ENCODE results near the gene METTL2B. TPM values are rescaled to one million over a fixed set of nuclear protein-coding genes. Genes with fewer than 3 reads are reported as not detected.
"Not testable (repeated sequence)": the region's sequence is repeated elsewhere in the genome, so short reads cannot be mapped to it uniquely, and the experiment has no call there.

METTL2B gene
- total RNA-seq, 2 experiments from 2014 or later: 31.3 to 38.3 TPM

DNA sequence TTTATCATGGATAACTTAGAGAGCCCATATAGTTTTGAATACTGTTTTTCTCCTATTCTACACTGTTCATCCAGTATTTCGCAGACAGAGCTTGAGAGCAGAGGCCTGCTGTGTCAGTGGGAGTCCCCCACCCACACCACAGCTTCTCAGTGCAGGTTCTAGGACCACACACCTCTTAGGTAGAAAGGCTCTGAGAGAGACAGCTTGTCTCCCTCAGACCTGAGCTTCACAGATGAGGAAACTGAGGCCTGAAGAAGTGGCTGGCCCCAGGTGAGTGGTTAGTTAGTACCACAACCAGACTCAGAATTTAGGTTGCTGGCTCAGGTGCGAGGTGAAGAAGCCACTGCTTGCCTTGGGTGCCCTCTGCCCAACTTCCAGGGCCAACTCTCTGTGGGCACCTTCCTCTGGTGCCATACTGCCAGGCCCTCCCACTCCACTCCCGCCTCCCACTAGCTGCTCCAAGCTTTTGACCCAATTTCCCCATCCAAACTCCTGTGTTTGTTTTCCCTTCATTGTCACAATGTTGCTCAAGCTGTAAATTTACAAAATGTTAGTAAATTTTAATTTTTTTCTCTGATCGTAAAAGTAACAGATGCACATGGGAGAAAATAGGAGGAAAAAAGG lies 28.5 kb upstream of the METTL2B start:
- Mint-ChIP-seq H3K36me3 (no peaks in the 10 kb centered on the region), H3K4me3 (no peak overlapping the region), H3K27me3 (peaks cover 27% of the 10 kb centered on the region), H3K27ac (no peak overlapping the region), H3K9me3 (ENCODE audit: low read depth) (no peaks in the 10 kb centered on the region), H3K4me1 (peaks cover 16% of the 10 kb centered on the region)
- DNase-seq (no peak), ATAC-seq (no peak)
- CTCF ChIA-PET: interaction anchor here (1.6 to 3.6 kb wide), 4 partner anchors 8 to 22 kb away, joined by 6 to 26 read pairs (median 8); no protein-coding TSS in a partner anchor

DNA sequence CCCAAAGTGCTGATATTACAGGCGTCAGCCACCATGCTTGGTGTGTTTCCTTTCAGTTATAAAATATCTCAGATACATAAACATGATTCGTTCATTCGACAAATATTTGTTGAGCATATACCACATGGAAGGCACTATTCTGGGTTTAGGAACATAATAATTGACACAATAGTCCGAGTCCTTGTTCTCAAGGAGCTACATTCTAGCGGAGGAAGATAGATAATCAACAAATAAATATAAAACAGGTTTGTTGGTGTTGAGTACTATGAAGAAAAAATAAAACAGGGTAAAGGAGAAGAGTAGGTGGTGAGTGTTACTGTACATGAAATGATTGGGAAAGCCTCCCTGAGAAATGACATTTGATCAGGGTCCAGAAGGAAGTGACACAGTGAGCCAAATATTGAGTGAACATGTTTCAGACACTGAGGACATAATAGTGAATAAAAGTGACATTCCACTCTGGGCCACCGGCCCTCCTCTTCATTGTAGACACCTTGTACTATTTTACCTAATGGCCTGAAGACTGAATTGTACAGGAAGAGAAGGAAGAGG lies 27.7 kb upstream of the METTL2B start:
- CTCF ChIA-PET: interaction anchor here (1.6 to 3.6 kb wide), 4 partner anchors 9 to 22 kb away, joined by 6 to 26 read pairs (median 8); no protein-coding TSS in a partner anchor
- DNase-seq (no peak), ATAC-seq (no peak)
- H3K4me3 Mint-ChIP-seq: no peak overlapping the region
- no peak overlapping the region for H3K27ac Mint-ChIP-seq
- peaks cover 16% of the 10 kb centered on the region for H3K4me1 Mint-ChIP-seq
- H3K36me3 Mint-ChIP-seq: no peaks in the 10 kb centered on the region
- H3K9me3 Mint-ChIP-seq (ENCODE audit: low read depth): no peaks in the 10 kb centered on the region
- peaks cover 29% of the 10 kb centered on the region for H3K27me3 Mint-ChIP-seq

DNA sequence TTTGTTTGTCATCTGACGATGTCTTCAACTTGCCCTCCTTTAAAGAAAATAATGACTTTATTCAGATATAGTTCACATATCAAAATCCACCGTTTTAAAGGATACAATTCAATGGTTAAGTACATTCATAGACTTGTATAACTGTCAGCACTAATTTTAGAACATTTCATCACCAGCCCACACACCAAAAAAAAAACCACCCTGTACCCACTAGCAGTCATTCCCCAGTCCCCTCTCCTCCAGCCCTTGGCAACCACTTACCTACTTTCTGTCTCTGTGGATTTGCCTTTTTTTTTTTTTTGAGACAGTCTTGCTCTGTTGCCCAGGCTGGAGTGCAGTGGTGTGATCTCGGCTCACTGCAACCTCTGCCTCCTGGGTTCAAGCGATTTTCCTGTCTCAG lies 26.1 kb upstream of the METTL2B start:
- DNase-seq: no peak
- no peaks in the 10 kb centered on the region for H3K9me3 Mint-ChIP-seq (ENCODE audit: low read depth)
- H3K27me3 Mint-ChIP-seq: peaks cover 32% of the 10 kb centered on the region
- peaks cover 22% of the 10 kb centered on the region for H3K4me1 Mint-ChIP-seq
- ATAC-seq: no peak
- no peak overlapping the region for H3K27ac Mint-ChIP-seq
- no peaks in the 10 kb centered on the region for H3K36me3 Mint-ChIP-seq
- H3K4me3 Mint-ChIP-seq: no peak overlapping the region
- CTCF ChIA-PET: interaction anchor here (3.6 kb wide), 1 partner anchor 24 kb away, joined by 26 read pairs; no protein-coding TSS in a partner anchor

DNA sequence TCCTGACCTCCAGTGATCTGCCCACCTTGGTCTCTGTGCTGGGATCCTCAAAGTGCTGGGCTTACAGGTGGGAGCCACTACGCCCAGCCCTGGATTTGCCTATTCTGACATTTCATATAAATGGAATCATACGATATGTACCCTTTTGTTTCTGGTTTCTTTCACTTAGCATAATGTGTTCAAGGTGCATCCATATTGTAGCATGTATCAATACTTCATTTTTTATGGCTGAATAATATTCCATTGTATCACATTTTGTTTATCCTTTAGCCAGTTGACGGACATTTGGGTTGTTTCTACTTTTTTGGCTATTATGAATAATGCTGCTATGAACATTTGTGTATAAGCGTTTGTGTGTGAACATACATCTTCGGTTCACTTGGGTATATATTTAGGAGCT lies 25.6 kb upstream of the METTL2B start:
- H3K27me3 Mint-ChIP-seq: peaks cover 32% of the 10 kb centered on the region
- CTCF ChIA-PET: interaction anchor here (0.6 to 7.7 kb wide), 2 partner anchors 9 to 24 kb away, joined by 3 to 95 read pairs; no protein-coding TSS in a partner anchor
- H3K4me1 Mint-ChIP-seq: peaks cover 23% of the 10 kb centered on the region
- ATAC-seq (no peak), DNase-seq (no peak)
- H3K27ac Mint-ChIP-seq: no peak overlapping the region
- H3K9me3 Mint-ChIP-seq (ENCODE audit: low read depth): no peaks in the 10 kb centered on the region
- no peak overlapping the region for H3K4me3 Mint-ChIP-seq
- no peaks in the 10 kb centered on the region for H3K36me3 Mint-ChIP-seq

DNA sequence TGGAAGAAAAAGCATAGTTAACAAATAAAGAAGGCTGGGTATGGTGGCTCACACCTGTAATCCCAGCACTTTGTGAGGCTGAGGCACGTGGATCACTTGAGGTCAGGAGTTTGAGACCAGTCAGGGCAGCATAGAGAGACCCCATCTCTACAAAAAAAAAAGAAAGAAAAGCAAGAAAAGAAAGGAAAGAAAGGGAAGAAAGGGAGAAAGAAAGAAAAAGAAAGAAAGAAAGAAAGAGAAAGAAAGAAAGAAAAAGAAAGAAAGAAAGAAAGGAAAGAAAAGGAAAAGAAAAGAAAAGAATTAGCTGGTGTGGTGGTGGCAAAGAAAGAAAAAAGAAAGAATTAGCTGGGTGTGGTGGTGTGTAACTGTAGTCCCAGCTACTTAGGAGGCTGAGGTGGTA lies 24.0 kb upstream of the METTL2B start:
- CTCF ChIA-PET: interaction anchor here (0.6 to 7.7 kb wide), 3 partner anchors 9 to 430 kb away, joined by 3 to 95 read pairs (median 5); no protein-coding TSS in a partner anchor
- no peak overlapping the region for H3K27ac Mint-ChIP-seq

DNA sequence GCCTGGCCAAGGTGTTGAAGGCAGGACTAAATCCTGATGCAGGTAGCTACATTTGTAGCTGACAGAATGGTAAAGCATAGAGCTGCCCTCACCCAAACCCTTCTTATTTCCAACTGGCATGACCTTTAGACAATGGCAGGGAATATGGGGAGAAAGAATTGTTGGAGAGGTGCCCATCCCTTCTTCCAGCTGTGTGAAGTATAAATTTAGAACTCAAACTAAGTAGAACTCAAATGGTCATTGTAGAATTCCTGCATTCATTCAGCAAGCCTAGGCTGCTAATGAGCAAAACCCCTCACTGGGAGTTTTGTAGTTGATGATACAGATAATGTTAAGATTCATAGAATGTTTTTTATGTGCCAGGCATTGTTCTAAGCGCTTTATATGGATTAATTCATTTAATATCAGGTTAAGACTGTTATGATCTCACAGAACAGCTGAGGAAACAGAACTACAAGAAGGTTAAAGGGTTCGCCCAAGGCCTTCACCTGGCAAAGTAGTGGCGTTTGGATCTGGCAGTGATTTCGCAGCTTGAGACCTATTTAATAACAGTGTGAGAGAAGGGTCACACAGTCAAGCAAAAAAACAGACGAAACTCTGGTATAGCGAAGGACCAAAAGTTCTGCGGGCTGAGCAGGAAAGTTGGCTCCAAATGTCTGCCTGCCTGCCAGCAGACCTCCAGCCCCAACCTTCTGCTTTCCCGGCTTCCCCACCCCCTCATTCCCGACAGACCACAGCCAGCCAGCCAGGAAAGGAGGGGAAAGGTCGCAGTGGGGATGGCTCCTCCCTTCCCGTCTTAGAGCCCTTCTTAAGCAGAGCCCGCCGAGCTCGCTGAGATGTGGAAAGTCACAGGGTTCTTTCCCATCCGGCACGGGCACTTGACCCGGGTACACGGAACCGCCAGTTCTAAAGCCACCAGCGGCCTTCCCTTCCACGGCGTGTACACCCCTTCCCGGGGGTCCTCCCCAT lies 22.4 kb upstream of the METTL2B start:
- DNase-seq (no peak), ATAC-seq (no peak)
- no peaks in the 10 kb centered on the region for H3K9me3 Mint-ChIP-seq (ENCODE audit: low read depth)
- H3K27ac Mint-ChIP-seq: no peak overlapping the region
- H3K27me3 Mint-ChIP-seq: peaks cover 32% of the 10 kb centered on the region
- H3K36me3 Mint-ChIP-seq: peaks cover 17% of the 10 kb centered on the region
- H3K4me1 Mint-ChIP-seq: peaks cover 49% of the 10 kb centered on the region
- CTCF ChIA-PET: interaction anchor here (0.9 to 7.7 kb wide), 7 partner anchors 11 to 479 kb away, joined by 3 to 95 read pairs (median 4); no protein-coding TSS in a partner anchor
- H3K4me3 Mint-ChIP-seq: no peak overlapping the region

More for the DNA sequence above, 24.0 kb upstream of the METTL2B start:
- peaks cover 35% of the 10 kb centered on the region for H3K4me1 Mint-ChIP-seq
- no peak for ATAC-seq
- DNase-seq: no peak
- H3K9me3 Mint-ChIP-seq (ENCODE audit: low read depth): no peaks in the 10 kb centered on the region
- peaks cover 7% of the 10 kb centered on the region for H3K36me3 Mint-ChIP-seq
- H3K4me3 Mint-ChIP-seq: no peak overlapping the region
- peaks cover 32% of the 10 kb centered on the region for H3K27me3 Mint-ChIP-seq

DNA sequence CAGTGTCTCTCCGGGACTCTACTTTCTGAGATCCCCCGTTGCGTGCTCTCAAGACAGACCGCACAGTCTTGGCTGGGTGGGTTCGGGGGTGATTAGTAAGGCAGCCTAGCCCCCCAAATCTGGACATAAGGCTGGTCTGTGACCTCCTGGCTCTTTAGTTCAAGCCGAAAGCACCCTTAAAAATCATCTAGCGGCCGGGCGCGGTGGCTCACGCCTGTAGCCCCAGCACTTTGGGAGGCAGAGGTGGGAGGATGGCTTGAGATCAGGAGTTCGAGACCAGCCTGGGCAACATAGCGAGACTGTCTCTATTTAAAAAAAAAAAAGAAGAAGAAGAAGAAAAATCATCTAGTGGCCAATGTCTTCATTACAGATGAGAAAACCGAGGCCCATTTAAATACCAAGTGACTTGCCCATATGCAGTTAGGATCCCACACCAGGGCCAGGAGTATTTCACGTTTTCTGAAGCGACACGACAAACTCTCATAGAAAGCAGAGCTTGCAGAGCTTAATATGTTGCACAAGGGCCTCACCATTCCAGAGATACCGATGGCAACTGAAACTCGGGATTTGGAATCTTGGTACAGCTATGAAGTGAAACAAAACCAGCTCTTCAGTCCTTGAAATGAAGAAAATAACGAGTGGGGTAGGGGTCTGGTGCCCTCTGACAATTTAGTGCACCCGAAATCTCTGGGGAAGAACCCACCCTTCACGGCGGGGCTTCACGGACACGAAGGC lies 21.6 kb upstream of the METTL2B start:
- no peak for DNase-seq
- peaks cover 32% of the 10 kb centered on the region for H3K27me3 Mint-ChIP-seq
- H3K27ac Mint-ChIP-seq: peak overlapping the region; percentile 92
- ATAC-seq: no peak
- peaks cover 22% of the 10 kb centered on the region for H3K36me3 Mint-ChIP-seq
- peaks cover 56% of the 10 kb centered on the region for H3K4me1 Mint-ChIP-seq
- CTCF ChIA-PET: interaction anchor here (0.9 to 7.7 kb wide), 10 partner anchors 11 to 429 kb away, joined by 3 to 95 read pairs (median 5); partner anchors contain the start of gene RBM28
- no peaks in the 10 kb centered on the region for H3K9me3 Mint-ChIP-seq (ENCODE audit: low read depth)
- H3K4me3 Mint-ChIP-seq: peak overlapping the region; percentile 94

DNA sequence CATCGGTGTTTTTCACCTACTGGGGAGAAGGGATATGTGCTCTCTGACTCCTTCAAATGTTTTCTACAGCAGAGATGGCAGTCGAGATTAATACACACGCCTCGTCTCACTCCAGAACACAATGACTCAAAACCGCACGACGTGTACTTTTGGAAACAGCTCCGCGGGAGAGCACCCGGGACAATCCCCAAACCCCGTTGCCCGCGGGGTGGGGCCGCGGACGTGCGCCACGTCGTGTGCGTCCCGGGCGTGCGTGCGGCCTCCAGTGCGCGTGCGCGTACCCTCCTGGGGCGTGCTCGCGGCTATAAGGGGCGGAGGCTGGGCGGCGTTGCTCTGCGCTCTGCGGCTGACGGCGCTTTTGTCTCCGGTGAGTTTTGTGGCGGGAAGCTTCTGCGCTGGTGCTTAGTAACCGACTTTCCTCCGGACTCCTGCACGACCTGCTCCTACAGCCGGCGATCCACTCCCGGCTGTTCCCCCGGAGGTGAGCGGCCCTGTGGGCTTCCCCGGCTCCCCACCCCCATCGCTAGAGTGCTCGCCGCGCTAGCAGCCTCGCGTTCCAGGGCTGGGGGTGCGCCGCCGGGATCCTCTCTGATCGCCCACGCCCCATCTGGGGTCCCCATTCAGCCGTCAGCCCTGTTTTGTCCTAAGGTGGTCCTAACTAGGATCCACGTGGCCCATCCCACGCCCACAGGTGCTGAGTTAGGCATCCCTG lies 20.8 kb upstream of the METTL2B start, which contains the start of gene HILPDA:
Gene HILPDA, plus strand, starts transcription at position 336 of the 712 bp plus-strand sequence. CDS start 1,391 bp downstream, outside the sequence.
- Mint-ChIP-seq H3K4me1 (peaks cover 55% of the 10 kb centered on the region), H3K36me3 (peaks cover 23% of the 10 kb centered on the region), H3K27me3 (peaks cover 26% of the 10 kb centered on the region), H3K4me3 (peak within 1 kb of the TSS; percentile 94), H3K27ac (peak within 1 kb of the TSS; percentile 93), H3K9me3 (ENCODE audit: low read depth) (no peaks in the 10 kb centered on the region)
- CTCF ChIA-PET: interaction anchor here (0.9 to 7.7 kb wide), 10 partner anchors 12 to 428 kb away, joined by 3 to 95 read pairs (median 5); partner anchors contain the start of gene RBM28
- peak; percentile 91 for ATAC-seq
- peak; percentile 95 for DNase-seq

DNA sequence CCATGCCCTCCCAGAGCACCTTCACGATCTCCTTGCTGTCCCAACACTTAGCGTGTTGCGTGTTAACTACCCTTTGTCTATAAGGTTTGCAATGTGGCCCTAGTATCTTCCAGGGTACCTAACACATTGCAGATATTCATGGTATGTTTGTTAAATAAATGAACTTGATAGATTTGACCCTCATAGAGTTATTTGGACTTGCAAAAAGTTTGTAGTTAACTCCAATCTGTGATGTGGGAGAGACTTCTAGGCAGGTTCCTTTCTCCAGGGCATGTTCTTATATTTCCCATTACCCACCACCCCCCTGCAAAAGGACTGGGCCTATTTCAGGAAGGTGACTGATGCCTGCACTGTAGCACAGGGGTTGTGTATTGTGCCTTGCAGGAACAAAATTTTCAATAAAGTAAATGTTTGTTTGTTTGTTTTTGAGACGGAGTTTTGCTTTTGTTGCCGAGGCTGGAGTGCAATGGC lies 20.3 kb upstream of the METTL2B start:
- Mint-ChIP-seq H3K9me3 (ENCODE audit: low read depth) (no peaks in the 10 kb centered on the region), H3K27ac (peak overlapping the region; percentile 93), H3K27me3 (peaks cover 21% of the 10 kb centered on the region), H3K36me3 (peaks cover 23% of the 10 kb centered on the region), H3K4me3 (peak overlapping the region; percentile 94), H3K4me1 (peaks cover 53% of the 10 kb centered on the region)
- CTCF ChIA-PET: interaction anchor here (1.0 to 7.7 kb wide), 4 partner anchors 13 to 29 kb away, joined by 5 to 95 read pairs (median 8); no protein-coding TSS in a partner anchor
- DNase-seq (no peak), ATAC-seq (no peak)

DNA sequence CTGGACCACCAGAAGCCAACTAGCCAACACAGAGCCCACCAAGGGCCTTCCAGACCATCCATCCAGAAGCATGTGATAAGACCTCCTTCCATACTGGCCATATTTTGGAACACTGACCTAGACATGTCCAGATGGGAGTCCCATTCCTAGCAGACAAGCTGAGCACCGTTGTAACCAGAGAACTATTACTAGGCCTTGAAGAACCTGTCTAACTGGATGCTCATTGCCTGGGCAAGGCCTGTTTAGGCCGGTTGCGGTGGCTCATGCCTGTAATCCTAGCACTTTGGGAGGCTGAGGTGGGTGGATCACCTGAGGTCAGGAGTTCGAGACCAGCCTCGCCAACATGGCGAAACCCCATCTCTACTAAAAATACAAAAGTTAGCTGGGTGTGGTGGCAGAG lies 19.2 kb upstream of the METTL2B start:
- ATAC-seq: not testable (repeated sequence)
- CTCF ChIA-PET: interaction anchor here (0.7 to 7.7 kb wide), 4 partner anchors 24 to 68 kb away, joined by 3 to 95 read pairs (median 4); no protein-coding TSS in a partner anchor
- H3K36me3 Mint-ChIP-seq: peaks cover 23% of the 10 kb centered on the region

DNA sequence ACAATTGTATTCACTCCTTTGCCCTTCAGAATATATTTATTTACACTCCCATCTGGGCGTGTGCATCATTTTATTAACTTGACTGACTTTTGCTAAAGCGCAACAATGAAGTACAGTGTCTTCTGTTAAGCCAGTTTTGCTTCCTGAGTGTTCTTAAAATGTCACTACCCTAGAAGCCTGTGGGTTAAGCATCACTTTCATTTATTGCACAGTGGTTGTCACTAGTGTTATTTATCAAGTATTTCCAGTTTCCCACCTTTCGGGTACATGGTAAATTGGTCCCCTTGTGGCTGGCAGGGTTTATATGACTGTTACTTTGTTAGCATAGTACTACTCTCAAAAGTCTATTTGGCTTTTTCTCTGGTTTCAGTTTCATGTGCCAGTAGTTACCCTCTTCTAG lies 17.6 kb upstream of the METTL2B start:
- peaks cover 3% of the 10 kb centered on the region for H3K27me3 Mint-ChIP-seq
- H3K4me1 Mint-ChIP-seq: peaks cover 45% of the 10 kb centered on the region
- H3K36me3 Mint-ChIP-seq: peaks cover 23% of the 10 kb centered on the region
- peak overlapping the region; percentile 94 for H3K4me3 Mint-ChIP-seq
- DNase-seq (peak; percentile 75), ATAC-seq (peak; percentile 34)
- H3K27ac Mint-ChIP-seq: peak overlapping the region; percentile 82
- no peaks in the 10 kb centered on the region for H3K9me3 Mint-ChIP-seq (ENCODE audit: low read depth)
- CTCF ChIA-PET: interaction anchor here (1.0 to 4.3 kb wide), 12 partner anchors 8 to 111 kb away, joined by 3 to 188 read pairs (median 6); partner anchors contain the start of gene IMPDH1

More for the DNA sequence above, 19.2 kb upstream of the METTL2B start:
- DNase-seq; H3K27ac Mint-ChIP-seq; H3K9me3 Mint-ChIP-seq (ENCODE audit: low read depth): not testable (repeated sequence)
- Mint-ChIP-seq H3K4me1 (peaks cover 50% of the 10 kb centered on the region), H3K27me3 (peaks cover 10% of the 10 kb centered on the region), H3K4me3 (peak overlapping the region; percentile 94)
